ENCODE measurements around the gene ZDBF2.
"Not testable (repeated sequence)": the region's sequence is repeated elsewhere in the genome, so short reads cannot be mapped to it uniquely, and the experiment has no call there.

The ZDBF2 gene

GRCh38 chr2:206274434-206275311 is at the start of gene ZDBF2:
TSS of gene ZDBF2 (plus strand) at chr2:206274663. CDS start at chr2:206281850, 7,187 bp downstream.
- DNase-seq, result peak in 41 of 58 donors; percentile 2 to 65 (median 26)

- DNase-seq, result no peak
Observed at GRCh38 chr2:206225435-206226232, 48.8 kb upstream of the ZDBF2 start.

- not testable (repeated sequence) for DNase-seq
Observed at GRCh38 chr2:206228636-206229035, 45.8 kb upstream of the ZDBF2 start.

GRCh38 chr2:206229642-206230041 is 44.8 kb upstream of the ZDBF2 start:
- DNase-seq, result no peak

GRCh38 chr2:206230060-206230762 is 44.3 kb upstream of the ZDBF2 start:
- no peak for DNase-seq

GRCh38 chr2:206231669-206232286 is 42.7 kb upstream of the ZDBF2 start:
- DNase-seq, result no peak

GRCh38 chr2:206232287-206233035 is 42.0 kb upstream of the ZDBF2 start:
- DNase-seq, result peak in 12 of 58 donors; percentile 1 to 38 (median 5)

GRCh38 chr2:206239157-206239556 is 35.3 kb upstream of the ZDBF2 start:
- no peak for DNase-seq

- DNase-seq, result no peak
Observed at GRCh38 chr2:206240327-206240726, 34.1 kb upstream of the ZDBF2 start.

- no peak for DNase-seq
Observed at GRCh38 chr2:206241736-206242135, 32.7 kb upstream of the ZDBF2 start.

- DNase-seq, result no peak
Observed at GRCh38 chr2:206245265-206245672, 29.2 kb upstream of the ZDBF2 start.

- DNase-seq, result peak in 1 of 58 donors; percentile 1
Observed at GRCh38 chr2:206250041-206250897, 24.2 kb upstream of the ZDBF2 start.

- no peak for DNase-seq
Observed at GRCh38 chr2:206253125-206253776, 21.2 kb upstream of the ZDBF2 start.

GRCh38 chr2:206253777-206254166 is 20.7 kb upstream of the ZDBF2 start:
- DNase-seq, result no peak

- DNase-seq, result no peak
Observed at GRCh38 chr2:206255003-206255402, 19.5 kb upstream of the ZDBF2 start.

GRCh38 chr2:206256706-206257205 is 17.7 kb upstream of the ZDBF2 start:
- DNase-seq, result no peak

GRCh38 chr2:206257350-206257749 is 17.1 kb upstream of the ZDBF2 start:
- DNase-seq, result no peak

GRCh38 chr2:206257861-206258260 is 16.6 kb upstream of the ZDBF2 start:
- DNase-seq, result no peak

- not testable (repeated sequence) for DNase-seq
Observed at GRCh38 chr2:206258615-206259014, 15.8 kb upstream of the ZDBF2 start.
